D721Med (cell line): ENCODE measurements around the gene ADM.

Source experiments
- DNase-seq: peaks from one replicate; pipeline ENCODE4 v3.0.0; 2011; ENCODE audit warnings: low spot score; ENCODE audit not compliant: insufficient read length
- FAIRE-seq: peaks from 2 replicates; lab custom pipeline; 2011; peaks lifted over from hg19 to GRCh38; lab: Jason Lieb, UNC
- TF ChIP-seq, protein P1 (sequence below): IDR thresholded peaks from 2 replicates; pipeline ENCODE4 v1.5.1; 2012; ENCODE audit warnings: mild to moderate bottlenecking, control low read depth; ENCODE audit not compliant: insufficient read depth; ENCODE audit errors: missing control alignments

ADM gene

DNA sequence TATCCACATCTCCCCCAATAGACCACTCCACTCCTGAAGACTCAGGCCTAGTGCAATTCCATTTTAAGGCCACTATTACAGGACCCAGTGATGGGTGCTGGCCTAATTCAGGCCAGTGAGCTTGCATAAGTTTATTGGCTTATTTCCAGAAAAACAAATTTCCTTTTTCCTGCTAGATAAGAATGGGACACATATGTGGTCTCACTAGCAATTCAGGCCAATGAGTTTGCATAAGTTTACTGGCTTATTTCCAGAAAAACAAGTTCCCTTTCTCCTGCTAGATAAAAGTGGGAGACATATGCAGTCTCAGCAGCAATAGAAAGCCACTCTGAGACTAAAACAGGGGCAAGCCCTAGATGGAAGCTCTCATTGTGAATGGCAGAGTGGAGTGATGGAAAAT, 22.4 kb downstream of the ADM start:
- FAIRE-seq: no peak
- TF ChIP-seq, protein P1, sequence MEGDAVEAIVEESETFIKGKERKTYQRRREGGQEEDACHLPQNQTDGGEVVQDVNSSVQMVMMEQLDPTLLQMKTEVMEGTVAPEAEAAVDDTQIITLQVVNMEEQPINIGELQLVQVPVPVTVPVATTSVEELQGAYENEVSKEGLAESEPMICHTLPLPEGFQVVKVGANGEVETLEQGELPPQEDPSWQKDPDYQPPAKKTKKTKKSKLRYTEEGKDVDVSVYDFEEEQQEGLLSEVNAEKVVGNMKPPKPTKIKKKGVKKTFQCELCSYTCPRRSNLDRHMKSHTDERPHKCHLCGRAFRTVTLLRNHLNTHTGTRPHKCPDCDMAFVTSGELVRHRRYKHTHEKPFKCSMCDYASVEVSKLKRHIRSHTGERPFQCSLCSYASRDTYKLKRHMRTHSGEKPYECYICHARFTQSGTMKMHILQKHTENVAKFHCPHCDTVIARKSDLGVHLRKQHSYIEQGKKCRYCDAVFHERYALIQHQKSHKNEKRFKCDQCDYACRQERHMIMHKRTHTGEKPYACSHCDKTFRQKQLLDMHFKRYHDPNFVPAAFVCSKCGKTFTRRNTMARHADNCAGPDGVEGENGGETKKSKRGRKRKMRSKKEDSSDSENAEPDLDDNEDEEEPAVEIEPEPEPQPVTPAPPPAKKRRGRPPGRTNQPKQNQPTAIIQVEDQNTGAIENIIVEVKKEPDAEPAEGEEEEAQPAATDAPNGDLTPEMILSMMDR: no peak

DNA sequence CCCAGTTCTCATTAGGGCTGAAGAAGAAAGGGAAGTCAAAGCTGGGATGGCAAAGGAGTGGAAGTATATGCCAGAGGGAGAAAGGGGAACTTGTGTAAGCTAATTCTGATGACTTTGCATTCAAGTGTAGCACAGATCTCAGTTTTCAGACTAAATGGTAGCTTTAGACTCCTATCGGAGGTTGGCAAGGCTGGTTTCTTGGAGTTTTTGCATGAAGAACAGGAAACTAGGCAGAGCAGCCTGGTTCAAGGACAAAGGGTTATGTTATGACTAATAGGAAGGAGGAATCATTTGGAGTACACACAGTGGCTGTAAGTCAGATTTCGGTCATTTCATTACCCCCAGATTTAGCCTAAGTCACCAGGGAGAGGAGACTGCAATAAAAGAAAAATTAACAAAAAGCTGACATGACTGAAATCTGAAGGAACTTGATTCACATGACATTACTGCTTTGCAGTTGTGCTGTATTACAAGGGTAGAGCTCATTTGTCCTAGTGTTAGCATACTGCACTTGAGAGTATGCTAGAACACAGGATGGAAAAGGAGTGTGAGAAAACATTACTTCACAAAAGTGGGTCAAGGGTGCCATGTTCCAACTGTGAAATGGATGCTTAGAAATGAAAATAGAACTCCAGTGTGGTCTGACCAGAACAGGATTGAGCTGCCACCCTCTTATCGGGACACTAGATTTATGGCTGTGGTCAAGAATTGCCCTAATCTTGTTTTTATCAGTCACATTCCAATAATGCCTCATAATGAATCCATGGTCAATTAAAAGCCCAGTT, 23.6 kb downstream of the ADM start:
- no peak for DNase-seq
- FAIRE-seq: no peak
- TF ChIP-seq, protein P1: no peak

More for the DNA sequence above, 22.4 kb downstream of the ADM start:
- DNase-seq: no peak

DNA sequence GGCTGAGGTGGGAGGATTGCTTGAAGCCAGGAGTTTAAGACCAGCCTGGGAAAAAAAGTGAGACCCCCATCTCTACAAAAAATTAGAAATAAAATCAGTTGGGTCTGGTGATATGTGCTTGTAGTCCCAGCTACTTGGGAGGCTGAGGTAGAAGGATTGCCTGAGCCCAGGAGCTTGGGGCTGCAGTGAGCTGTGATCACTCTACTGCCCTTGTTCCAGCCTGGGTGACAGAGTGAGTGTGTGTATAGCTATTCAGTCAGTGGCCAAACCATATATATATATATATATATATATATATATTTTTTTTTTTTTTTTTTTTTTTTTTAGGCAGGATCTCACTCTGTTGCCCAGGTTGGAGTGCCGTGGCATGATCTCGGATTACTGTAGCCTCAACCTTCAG, 24.5 kb downstream of the ADM start:
- FAIRE-seq: no peak
- TF ChIP-seq, protein P1: no peak
- no peak for DNase-seq

DNA sequence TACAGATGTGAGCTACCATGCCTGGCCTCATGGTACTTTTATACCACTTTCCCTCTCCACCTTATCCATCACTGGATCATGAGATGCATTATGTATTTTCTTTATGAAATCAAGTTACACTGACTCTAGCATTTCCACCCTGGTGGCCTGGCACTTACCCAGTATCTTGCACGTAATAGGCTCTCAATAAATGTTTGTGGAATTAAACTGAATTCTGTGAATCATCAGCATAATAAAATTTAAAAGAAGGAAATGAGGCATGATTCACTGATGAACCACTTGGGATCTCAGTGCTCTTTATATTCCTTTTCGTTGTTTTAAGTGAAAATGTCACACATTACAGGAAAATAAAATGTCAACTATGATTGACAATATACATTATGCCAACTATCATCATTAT, 25.1 kb downstream of the ADM start:
- TF ChIP-seq, protein P1: no peak
- FAIRE-seq: no peak
- DNase-seq: no peak

DNA sequence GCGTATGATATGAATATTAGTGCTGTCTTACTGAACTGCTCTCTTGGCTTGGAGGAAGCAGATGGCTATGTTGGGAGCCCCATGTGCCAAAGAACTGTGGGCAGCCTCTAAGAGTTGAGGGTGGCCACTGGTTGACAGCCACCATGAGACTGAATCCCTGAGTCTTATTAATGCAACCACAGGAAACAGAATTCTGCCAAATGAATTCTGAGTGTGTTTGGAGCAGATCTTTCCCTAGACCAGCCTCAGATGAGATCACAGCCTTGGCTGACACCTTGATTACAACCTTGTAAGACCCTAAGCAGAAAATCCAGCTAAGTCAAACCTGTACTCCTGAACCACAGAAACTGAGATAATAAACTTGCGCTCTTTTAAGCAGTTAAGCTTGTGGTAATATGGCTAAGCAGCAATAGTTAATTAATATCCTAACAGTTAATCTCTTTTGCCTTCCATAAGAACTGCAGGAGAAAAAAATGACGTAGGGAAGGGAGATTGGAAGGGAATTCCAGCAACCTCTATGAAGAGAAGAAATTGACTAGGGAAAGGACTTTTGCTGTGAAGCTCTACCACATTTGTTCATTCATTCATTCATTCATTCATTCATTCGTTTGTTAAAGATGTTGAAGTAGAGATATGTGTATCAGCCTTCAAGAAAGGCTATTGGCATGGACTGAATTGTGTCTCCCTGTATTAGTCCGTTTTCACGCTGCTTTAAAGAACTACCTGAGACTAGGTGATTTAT, 26.8 kb downstream of the ADM start:
- DNase-seq (no peak), FAIRE-seq (peak; percentile 91)
- TF ChIP-seq, protein P1: no peak

DNA sequence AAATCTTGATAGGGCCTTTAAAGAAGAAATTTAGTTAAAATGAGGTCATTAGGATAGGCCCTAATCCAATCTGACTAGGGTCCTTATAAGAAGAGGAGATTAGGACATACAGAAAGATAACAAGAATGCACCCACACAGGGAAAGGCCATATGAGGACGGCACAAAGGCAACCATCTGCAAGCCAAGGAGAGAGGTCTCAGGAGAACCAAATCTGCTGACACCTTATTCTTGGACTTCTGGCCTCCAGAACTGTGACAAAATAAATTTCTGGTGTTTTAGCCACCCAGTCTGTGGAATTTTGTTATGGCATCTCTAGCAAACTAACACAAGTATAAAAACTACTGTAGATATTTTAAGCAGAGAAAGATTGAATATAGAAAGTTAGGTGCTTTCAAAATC, 28.6 kb downstream of the ADM start:
- TF ChIP-seq, protein P1: no peak
- DNase-seq (no peak), FAIRE-seq (no peak)

DNA sequence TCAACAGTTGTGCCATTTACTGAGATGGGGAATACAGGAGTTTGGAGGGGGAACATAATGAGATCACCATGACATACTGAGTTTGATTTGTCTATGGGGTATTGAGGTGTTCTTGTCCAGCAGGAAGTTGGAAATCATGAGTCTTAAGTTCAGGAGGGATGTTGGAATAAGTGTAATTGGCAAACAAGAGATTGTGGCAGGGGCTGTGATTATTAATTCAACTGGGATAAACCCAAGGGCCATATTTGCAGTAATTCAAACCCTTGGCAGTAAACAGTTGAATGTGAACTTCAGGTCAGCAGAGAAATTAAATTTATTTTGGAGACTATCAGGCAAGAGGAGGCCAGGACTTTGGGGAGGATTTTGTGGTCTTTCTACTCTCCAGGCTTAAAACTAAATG, 33.4 kb downstream of the ADM start:
- FAIRE-seq (no peak), DNase-seq (no peak)
- TF ChIP-seq, protein P1: no peak
